HepG2 (cell line): ENCODE measurements around the gene KISS1R. TPM values are rescaled to one million over a fixed set of nuclear protein-coding genes. Genes with fewer than 3 reads are reported as not detected.
A peak's percentile ranks its signal among the peaks of the same experiment; 100 is the strongest.

Experiments used
- GABPB1 ChIP-seq: IDR thresholded peaks from 2 replicates; pipeline ENCODE4 v1.6.1; 2016; ENCODE audit warnings: mild to moderate bottlenecking, missing genetic modification reagents, moderate library complexity, missing compliant biosample characterization
- GATAD1 ChIP-seq: IDR thresholded peaks from 2 replicates; pipeline ENCODE4 v1.6.1; 2016; ENCODE audit warnings: missing genetic modification reagents, missing compliant biosample characterization
- HDAC6 ChIP-seq: fragments of 200-600 bp; sonication (generic); IDR thresholded peaks from 2 replicates; pipeline ENCODE4 v1.7.0; 2017; ENCODE audit warnings: mild to moderate bottlenecking, antibody characterized with exemption, low read length, low read depth
- ZNF234 ChIP-seq: sonication (generic); formaldehyde crosslinking; conservative IDR thresholded peaks from 2 replicates; pipeline ENCODE4 v1.5.1; 2020; ENCODE audit warnings: mild to moderate bottlenecking, missing genetic modification reagents
- ZNF567 ChIP-seq: sonication (generic); formaldehyde crosslinking; IDR thresholded peaks from 2 replicates; pipeline ENCODE4 v1.8.1; 2023; ENCODE audit warnings: mild to moderate bottlenecking, missing genetic modification reagents, borderline replicate concordance
- polyA plus RNA-seq, 8 experiments: library from polyadenylated mRNA; depleted of rRNA in 3 of 8; stranded (reverse) in 7 of 8; unstranded in 1 of 8; fragments of >200 nt; fragmentation: Illumina TruSeq in 4 of 8; extraction: Trizol in 4 of 8; gene quantifications; 2 replicates each; pipeline versions ENCODE4 v1.2.1 to v1.2.3, GENCODE V29; 2011 to 2016; ENCODE audit warnings: low read depth in 4 of 8, missing spikeins in 1 of 8, mixed read lengths in 1 of 8; ENCODE audit not compliant: insufficient read depth in 1 of 8
- total RNA-seq, 5 experiments: library from RNA; depleted of rRNA; stranded (reverse); fragments of >200 nt; fragmentation: Illumina TruSeq; extraction: Trizol; gene quantifications; 2 replicates each; pipeline ENCODE4 v1.2.3, GENCODE V29; 2016; ENCODE audit warnings: low read depth in 1 of 5
- TF ChIP-seq, protein P1 (sequence below): sonication (generic); formaldehyde crosslinking; IDR thresholded peaks from 2 replicates; pipeline ENCODE4 v1.9.0; 2022; ENCODE audit warnings: low read depth, missing genetic modification reagents
- TF ChIP-seq, protein P2 (sequence below): sonication (generic); formaldehyde crosslinking; IDR thresholded peaks from 2 replicates; pipeline ENCODE4 v1.4.0; 2020; ENCODE audit warnings: missing genetic modification reagents
- TF ChIP-seq, protein P3 (sequence below): sonication (generic); formaldehyde crosslinking; IDR thresholded peaks from 2 replicates; pipeline ENCODE4 v1.8.1; 2023; ENCODE audit warnings: mild to moderate bottlenecking, missing genetic modification reagents
- TF ChIP-seq, protein P4 (sequence below): sonication (generic); formaldehyde crosslinking; IDR thresholded peaks from 2 replicates; pipeline ENCODE4 v1.4.0; 2020; ENCODE audit warnings: mild to moderate bottlenecking, missing genetic modification reagents, borderline replicate concordance
- TF ChIP-seq, protein P5 (sequence below): sonication (generic); formaldehyde crosslinking; IDR thresholded peaks from 2 replicates; pipeline ENCODE4 v1.4.0; 2020; ENCODE audit warnings: missing genetic modification reagents
- TF ChIP-seq, protein P6 (sequence below): sonication (generic); formaldehyde crosslinking; IDR thresholded peaks from 2 replicates; pipeline ENCODE4 v1.5.0; 2020; ENCODE audit warnings: mild to moderate bottlenecking, missing genetic modification reagents
- TF ChIP-seq, protein P7 (sequence below): IDR thresholded peaks from 2 replicates; pipeline ENCODE4 v1.6.1; 2016; ENCODE audit warnings: low read depth, control low read depth

The KISS1R gene
- total and polyA plus RNA-seq, 2 of the 13 experiments (the other 11 are each of a cell fraction or from before 2014, with no cell fraction given), result 1.1 to 10.2 TPM

DNA sequence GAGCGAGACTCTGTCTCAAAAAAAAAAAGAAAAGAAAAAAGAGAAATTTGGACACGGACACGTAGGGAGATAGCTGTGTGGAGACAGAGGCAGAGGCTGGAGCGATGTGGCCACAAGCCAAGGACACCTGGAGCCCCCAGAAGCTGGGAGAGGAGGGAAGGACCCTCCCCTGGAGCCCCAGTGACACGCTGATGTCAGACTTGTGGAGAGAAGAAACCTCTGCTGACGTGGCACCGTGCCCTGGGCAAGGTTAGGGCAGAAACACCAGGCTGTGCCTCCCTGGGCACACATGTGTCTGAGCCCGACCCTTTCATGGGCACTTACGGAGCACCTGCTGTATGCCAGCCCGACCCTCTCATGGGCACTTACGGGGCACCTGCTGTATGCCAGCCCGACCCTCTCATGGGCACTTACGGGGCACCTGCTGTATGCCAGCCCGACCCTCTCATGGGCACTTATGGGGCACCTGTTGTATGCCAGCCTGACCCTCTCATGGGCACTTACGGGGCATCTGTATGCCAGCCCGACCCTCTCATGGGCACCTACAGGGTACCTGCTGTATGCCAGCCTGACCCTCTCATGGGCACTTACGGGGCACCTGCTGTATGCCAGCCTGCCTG, 26.5 kb downstream of the KISS1R start (continued):
- TF ChIP-seq ZNF567 (CRISPR knock-in tag), result no peak
- TF ChIP-seq, protein P1, sequence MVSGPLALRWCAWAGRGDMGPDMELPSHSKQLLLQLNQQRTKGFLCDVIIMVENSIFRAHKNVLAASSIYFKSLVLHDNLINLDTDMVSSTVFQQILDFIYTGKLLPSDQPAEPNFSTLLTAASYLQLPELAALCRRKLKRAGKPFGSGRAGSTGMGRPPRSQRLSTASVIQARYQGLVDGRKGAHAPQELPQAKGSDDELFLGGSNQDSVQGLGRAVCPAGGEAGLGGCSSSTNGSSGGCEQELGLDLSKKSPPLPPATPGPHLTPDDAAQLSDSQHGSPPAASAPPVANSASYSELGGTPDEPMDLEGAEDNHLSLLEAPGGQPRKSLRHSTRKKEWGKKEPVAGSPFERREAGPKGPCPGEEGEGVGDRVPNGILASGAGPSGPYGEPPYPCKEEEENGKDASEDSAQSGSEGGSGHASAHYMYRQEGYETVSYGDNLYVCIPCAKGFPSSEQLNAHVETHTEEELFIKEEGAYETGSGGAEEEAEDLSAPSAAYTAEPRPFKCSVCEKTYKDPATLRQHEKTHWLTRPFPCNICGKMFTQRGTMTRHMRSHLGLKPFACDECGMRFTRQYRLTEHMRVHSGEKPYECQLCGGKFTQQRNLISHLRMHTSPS (CRISPR knock-in tag), result 0 out of 2 replicates have a peak, but pooled peaks have one; percentile 38
- TF ChIP-seq, protein P2, sequence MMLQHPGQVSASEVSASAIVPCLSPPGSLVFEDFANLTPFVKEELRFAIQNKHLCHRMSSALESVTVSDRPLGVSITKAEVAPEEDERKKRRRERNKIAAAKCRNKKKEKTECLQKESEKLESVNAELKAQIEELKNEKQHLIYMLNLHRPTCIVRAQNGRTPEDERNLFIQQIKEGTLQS, result no peak
- TF ChIP-seq, protein P3, sequence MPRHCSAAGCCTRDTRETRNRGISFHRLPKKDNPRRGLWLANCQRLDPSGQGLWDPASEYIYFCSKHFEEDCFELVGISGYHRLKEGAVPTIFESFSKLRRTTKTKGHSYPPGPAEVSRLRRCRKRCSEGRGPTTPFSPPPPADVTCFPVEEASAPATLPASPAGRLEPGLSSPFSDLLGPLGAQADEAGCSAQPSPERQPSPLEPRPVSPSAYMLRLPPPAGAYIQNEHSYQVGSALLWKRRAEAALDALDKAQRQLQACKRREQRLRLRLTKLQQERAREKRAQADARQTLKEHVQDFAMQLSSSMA (CRISPR knock-in tag), result no peak
- TF ChIP-seq GABPB1, result no peak
- TF ChIP-seq HDAC6, result no peak
- no peak for TF ChIP-seq GATAD1 (CRISPR knock-in tag)
- TF ChIP-seq, protein P4, sequence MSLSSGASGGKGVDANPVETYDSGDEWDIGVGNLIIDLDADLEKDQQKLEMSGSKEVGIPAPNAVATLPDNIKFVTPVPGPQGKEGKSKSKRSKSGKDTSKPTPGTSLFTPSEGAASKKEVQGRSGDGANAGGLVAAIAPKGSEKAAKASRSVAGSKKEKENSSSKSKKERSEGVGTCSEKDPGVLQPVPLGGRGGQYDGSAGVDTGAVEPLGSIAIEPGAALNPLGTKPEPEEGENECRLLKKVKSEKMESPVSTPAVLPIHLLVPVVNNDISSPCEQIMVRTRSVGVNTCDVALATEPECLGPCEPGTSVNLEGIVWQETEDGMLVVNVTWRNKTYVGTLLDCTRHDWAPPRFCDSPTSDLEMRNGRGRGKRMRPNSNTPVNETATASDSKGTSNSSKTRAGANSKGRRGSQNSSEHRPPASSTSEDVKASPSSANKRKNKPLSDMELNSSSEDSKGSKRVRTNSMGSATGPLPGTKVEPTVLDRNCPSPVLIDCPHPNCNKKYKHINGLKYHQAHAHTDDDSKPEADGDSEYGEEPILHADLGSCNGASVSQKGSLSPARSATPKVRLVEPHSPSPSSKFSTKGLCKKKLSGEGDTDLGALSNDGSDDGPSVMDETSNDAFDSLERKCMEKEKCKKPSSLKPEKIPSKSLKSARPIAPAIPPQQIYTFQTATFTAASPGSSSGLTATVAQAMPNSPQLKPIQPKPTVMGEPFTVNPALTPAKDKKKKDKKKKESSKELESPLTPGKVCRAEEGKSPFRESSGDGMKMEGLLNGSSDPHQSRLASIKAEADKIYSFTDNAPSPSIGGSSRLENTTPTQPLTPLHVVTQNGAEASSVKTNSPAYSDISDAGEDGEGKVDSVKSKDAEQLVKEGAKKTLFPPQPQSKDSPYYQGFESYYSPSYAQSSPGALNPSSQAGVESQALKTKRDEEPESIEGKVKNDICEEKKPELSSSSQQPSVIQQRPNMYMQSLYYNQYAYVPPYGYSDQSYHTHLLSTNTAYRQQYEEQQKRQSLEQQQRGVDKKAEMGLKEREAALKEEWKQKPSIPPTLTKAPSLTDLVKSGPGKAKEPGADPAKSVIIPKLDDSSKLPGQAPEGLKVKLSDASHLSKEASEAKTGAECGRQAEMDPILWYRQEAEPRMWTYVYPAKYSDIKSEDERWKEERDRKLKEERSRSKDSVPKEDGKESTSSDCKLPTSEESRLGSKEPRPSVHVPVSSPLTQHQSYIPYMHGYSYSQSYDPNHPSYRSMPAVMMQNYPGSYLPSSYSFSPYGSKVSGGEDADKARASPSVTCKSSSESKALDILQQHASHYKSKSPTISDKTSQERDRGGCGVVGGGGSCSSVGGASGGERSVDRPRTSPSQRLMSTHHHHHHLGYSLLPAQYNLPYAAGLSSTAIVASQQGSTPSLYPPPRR (CRISPR knock-in tag), result no peak
- TF ChIP-seq, protein P5, sequence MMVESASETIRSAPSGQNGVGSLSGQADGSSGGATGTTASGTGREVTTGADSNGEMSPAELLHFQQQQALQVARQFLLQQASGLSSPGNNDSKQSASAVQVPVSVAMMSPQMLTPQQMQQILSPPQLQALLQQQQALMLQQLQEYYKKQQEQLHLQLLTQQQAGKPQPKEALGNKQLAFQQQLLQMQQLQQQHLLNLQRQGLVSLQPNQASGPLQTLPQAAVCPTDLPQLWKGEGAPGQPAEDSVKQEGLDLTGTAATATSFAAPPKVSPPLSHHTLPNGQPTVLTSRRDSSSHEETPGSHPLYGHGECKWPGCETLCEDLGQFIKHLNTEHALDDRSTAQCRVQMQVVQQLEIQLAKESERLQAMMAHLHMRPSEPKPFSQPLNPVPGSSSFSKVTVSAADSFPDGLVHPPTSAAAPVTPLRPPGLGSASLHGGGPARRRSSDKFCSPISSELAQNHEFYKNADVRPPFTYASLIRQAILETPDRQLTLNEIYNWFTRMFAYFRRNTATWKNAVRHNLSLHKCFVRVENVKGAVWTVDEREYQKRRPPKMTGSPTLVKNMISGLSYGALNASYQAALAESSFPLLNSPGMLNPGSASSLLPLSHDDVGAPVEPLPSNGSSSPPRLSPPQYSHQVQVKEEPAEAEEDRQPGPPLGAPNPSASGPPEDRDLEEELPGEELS (CRISPR knock-in tag), result no peak
- TF ChIP-seq, protein P6, sequence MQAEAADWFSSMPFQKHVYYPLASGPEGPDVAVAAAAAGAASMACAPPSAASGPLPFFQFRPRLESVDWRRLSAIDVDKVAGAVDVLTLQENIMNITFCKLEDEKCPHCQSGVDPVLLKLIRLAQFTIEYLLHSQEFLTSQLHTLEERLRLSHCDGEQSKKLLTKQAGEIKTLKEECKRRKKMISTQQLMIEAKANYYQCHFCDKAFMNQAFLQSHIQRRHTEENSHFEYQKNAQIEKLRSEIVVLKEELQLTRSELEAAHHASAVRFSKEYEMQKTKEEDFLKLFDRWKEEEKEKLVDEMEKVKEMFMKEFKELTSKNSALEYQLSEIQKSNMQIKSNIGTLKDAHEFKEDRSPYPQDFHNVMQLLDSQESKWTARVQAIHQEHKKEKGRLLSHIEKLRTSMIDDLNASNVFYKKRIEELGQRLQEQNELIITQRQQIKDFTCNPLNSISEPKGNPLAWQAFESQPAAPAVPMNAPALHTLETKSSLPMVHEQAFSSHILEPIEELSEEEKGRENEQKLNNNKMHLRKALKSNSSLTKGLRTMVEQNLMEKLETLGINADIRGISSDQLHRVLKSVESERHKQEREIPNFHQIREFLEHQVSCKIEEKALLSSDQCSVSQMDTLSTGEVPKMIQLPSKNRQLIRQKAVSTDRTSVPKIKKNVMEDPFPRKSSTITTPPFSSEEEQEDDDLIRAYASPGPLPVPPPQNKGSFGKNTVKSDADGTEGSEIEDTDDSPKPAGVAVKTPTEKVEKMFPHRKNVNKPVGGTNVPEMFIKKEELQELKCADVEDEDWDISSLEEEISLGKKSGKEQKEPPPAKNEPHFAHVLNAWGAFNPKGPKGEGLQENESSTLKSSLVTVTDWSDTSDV (CRISPR knock-in tag), result no peak
- TF ChIP-seq, protein P7, sequence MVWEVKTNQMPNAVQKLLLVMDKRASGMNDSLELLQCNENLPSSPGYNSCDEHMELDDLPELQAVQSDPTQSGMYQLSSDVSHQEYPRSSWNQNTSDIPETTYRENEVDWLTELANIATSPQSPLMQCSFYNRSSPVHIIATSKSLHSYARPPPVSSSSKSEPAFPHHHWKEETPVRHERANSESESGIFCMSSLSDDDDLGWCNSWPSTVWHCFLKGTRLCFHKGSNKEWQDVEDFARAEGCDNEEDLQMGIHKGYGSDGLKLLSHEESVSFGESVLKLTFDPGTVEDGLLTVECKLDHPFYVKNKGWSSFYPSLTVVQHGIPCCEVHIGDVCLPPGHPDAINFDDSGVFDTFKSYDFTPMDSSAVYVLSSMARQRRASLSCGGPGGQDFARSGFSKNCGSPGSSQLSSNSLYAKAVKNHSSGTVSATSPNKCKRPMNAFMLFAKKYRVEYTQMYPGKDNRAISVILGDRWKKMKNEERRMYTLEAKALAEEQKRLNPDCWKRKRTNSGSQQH (CRISPR knock-in tag), result no peak
- TF ChIP-seq ZNF234, result no peak
